ENCODE data around the gene ACYP2.

- TF ChIP-seq GATA1 (IDR thresholded peaks at IDR 0.05; ENCODE audit: low read depth, low read length) (no peak), POLR2A (IDR thresholded peaks at IDR 0.05; ENCODE audit: low read length) (no peak)
Observed at GRCh38 chr2:54259413-54260240, 144.2 kb downstream of the ACYP2 start.
